Measurements from ENCODE around the gene HRH1. TPM values are rescaled to one million over a fixed set of nuclear protein-coding genes. Genes with fewer than 3 reads are reported as not detected.

HRH1 gene
- total RNA-seq, 1 donor from 2014 or later = 2.6 TPM

DNA sequence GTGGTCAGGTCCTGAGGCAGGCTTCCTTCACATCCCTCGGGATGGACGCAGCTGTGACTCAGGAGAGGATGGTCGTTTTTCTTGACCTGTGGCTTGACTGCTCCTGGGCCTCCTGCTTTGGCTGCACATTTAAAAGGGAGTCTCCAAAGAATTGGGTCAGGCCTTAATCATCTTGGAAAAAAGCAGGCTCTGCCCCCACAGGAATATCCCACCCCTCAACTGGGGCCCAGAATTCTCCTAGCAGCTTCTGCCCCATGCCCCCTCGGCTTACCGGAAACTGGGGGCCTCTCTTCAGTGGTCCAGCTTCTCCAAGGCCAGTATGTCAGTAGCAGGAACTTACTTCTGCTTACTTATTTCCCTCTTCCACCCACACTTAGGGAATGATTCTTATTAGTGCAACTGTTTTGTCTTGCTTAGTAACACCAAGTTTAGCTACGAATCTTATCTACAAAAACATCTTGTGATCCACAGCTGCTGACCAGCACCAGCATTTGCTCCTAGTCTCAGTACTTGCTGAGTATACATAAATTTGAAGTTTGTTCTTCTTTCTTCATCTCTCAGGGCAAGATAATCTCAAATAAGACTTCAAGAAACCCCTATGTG is 153.6 kb downstream of the HRH1 start:
- H3K4me3 ChIP-seq (ENCODE audit: low read depth, low read length) = no peak overlapping the region
- H3K36me3 ChIP-seq (ENCODE audit: control insufficient read depth, insufficient read depth, low read length) = peaks cover 18% of the 10 kb centered on the region
- no peaks in the 10 kb centered on the region for H3K27me3 ChIP-seq (ENCODE audit: control insufficient read depth, insufficient read depth, low read length)
- FAIRE-seq = no peak
- TF ChIP-seq, protein P1, sequence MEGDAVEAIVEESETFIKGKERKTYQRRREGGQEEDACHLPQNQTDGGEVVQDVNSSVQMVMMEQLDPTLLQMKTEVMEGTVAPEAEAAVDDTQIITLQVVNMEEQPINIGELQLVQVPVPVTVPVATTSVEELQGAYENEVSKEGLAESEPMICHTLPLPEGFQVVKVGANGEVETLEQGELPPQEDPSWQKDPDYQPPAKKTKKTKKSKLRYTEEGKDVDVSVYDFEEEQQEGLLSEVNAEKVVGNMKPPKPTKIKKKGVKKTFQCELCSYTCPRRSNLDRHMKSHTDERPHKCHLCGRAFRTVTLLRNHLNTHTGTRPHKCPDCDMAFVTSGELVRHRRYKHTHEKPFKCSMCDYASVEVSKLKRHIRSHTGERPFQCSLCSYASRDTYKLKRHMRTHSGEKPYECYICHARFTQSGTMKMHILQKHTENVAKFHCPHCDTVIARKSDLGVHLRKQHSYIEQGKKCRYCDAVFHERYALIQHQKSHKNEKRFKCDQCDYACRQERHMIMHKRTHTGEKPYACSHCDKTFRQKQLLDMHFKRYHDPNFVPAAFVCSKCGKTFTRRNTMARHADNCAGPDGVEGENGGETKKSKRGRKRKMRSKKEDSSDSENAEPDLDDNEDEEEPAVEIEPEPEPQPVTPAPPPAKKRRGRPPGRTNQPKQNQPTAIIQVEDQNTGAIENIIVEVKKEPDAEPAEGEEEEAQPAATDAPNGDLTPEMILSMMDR (IDR thresholded peaks at IDR 0.05; ENCODE audit: insufficient read depth, low read length, severe bottlenecking) = no peak
- DNase-seq (ENCODE audit: low read depth) = no peak

DNA sequence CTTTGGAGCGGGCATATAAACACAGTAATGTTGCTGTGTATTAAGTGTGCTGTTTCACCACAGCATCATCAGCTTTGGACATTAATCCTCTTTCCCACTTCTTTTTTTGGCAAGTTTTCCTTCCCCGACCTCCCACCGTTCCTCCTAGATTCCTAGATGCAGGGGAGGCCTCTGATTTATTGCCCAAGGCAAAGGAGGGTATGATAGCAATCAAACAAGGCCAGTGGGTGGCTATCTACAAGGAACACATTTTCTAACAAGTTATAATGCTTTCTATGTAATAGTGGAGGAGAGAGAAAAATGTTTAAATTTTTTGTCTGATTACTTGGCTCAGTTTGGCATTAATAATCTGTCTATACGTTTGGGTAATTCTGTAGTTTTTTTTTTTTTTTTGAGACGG is 156.0 kb downstream of the HRH1 start:
- no peaks in the 10 kb centered on the region for H3K27me3 ChIP-seq (ENCODE audit: control insufficient read depth, insufficient read depth, low read length)
- DNase-seq (ENCODE audit: low read depth) (no peak), FAIRE-seq (no peak)
- no peak overlapping the region for H3K4me3 ChIP-seq (ENCODE audit: low read depth, low read length)
- TF ChIP-seq, protein P1 (IDR thresholded peaks at IDR 0.05; ENCODE audit: insufficient read depth, low read length, severe bottlenecking) = no peak
- H3K36me3 ChIP-seq (ENCODE audit: control insufficient read depth, insufficient read depth, low read length) = peaks cover 20% of the 10 kb centered on the region

DNA sequence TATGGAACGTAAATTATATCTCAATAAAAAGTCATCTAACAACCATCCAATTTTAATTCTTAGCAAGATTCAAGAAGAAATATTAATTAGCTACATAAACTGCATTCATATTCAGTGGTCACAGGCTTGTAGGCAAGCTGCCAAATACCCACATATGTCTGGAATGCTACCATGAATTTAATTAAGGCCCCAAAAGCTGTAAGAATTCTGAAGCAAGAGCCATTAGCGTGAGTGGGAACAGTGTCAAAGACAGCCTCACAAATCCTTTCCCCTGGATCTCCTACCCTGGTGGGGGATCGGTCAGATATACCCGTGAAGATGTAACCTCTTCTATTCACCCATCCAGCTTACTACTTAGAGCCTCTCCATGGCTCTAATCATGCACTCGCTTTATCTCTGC is 157.9 kb downstream of the HRH1 start:
- TF ChIP-seq, protein P1 (IDR thresholded peaks at IDR 0.05; ENCODE audit: insufficient read depth, low read length, severe bottlenecking) = no peak
- H3K27me3 ChIP-seq (ENCODE audit: control insufficient read depth, insufficient read depth, low read length) = no peaks in the 10 kb centered on the region
- H3K4me3 ChIP-seq (ENCODE audit: low read depth, low read length) = no peak overlapping the region
- DNase-seq (ENCODE audit: low read depth) = no peak
- H3K36me3 ChIP-seq (ENCODE audit: control insufficient read depth, insufficient read depth, low read length) = peaks cover 17% of the 10 kb centered on the region
- FAIRE-seq = no peak

Other genes starting within 250 kb of the HRH1 start
- gene SLC6A1, start 161.7 kb upstream of the HRH1 start, total RNA-seq = not detected in 2 replicates
- 53.4 and 54.5 TPM in 2 replicates for gene ATG7, start 117.9 kb downstream of the HRH1 start, total RNA-seq